Measurements from ENCODE around the gene C16orf90. TPM values are rescaled to one million over a fixed set of nuclear protein-coding genes. Genes with fewer than 3 reads are reported as not detected.
"Not testable (repeated sequence)": the region's sequence is repeated elsewhere in the genome, so short reads cannot be mapped to it uniquely, and the experiment has no call there.

Gene C16orf90
- total and polyA plus RNA-seq, 9 donors: not detected

DNA sequence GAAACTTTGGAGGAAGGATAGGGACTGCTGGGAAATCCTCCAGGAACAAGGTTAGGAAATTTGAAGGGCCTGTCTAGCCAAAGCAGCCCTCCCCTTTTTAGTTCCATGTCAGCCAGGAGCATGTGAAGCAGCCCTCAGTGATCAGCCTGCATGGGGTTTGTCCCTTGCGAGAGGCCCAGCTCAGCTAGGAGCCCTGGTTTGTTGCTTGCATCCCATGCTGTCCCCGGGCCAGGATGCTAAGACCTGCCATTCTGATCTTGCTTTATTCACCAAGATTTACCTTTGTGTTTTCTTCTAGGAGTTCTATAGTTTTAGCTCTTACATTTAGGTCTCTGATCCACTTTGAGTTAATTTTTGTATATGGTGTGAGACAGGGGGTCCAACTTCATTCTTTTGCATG, 33.1 kb upstream of the C16orf90 start:
- 83% methylated on average over 1 of the region's 2 CpGs for WGBS (ENCODE audit: insufficient coverage)
- Histone ChIP-seq H3K27ac (ENCODE audit: low read length) (no peak overlapping the region), H3K27me3 (ENCODE audit: control insufficient read depth, insufficient read depth, low read length) (no peaks in the 10 kb centered on the region), H3K4me1 (ENCODE audit: control insufficient read depth, insufficient read depth, low read length) (no peaks in the 10 kb centered on the region), H3K4me3 (ENCODE audit: low read length) (no peak overlapping the region), H3K9me3 (replicated peaks; ENCODE audit: control insufficient read depth, low read depth, low read length) (no peaks in the 10 kb centered on the region), H3K36me3 (ENCODE audit: control insufficient read depth, insufficient read depth, low read length) (peaks cover 71% of the 10 kb centered on the region)
- DNase-seq: no peak

DNA sequence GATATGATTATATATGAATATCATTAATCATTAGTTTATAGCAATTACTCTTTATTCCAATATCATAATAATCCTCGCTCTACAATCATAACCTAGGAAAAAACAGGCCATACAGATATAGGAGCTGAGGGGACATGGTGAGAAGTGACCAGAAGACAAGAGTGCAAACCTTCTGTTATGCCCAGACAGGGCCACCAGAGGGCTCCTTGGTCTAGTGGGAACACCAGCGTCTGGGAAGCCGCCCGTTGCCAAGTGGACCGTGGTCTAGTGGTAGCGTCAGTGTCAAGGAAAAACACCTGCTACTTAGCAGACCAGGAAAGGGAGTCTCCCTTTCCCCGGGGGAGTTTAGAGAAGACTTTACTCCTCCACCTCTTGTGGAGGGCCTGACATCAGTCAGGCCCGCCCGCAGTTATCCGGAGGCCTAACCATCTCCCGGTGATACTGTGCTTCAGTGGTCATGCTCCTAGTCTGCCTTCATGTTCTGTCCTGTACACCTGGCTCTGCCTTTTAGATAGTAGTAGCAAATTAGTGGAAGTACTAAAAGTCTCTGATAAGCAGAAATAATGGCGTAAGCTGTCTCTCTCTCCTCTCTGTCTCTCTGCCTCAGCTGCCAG, 32.0 kb upstream of the C16orf90 start:
- H3K27ac ChIP-seq (ENCODE audit: low read length); H3K27me3 ChIP-seq (ENCODE audit: control insufficient read depth, insufficient read depth, low read length); H3K4me3 ChIP-seq (ENCODE audit: low read length); H3K4me1 ChIP-seq (ENCODE audit: control insufficient read depth, insufficient read depth, low read length); H3K9me3 ChIP-seq (replicated peaks; ENCODE audit: control insufficient read depth, low read depth, low read length): not testable (repeated sequence)
- peaks cover 66% of the 10 kb centered on the region for H3K36me3 ChIP-seq (ENCODE audit: control insufficient read depth, insufficient read depth, low read length)
- peak; percentile 71 for DNase-seq
- 100% methylated on average over 5 of the region's 12 CpGs for WGBS (ENCODE audit: insufficient coverage)

GRCh38 chr16:3525951-3526350, 30.7 kb upstream of the C16orf90 start:
- no peak overlapping the region for H3K4me3 ChIP-seq (ENCODE audit: low read length)
- H3K36me3 ChIP-seq (ENCODE audit: control insufficient read depth, insufficient read depth, low read length): peaks cover 64% of the 10 kb centered on the region
- no peaks in the 10 kb centered on the region for H3K4me1 ChIP-seq (ENCODE audit: control insufficient read depth, insufficient read depth, low read length)
- WGBS (ENCODE audit: insufficient coverage): 73% methylated on average over 4 of the region's 5 CpGs
- no peak for DNase-seq
- H3K27ac ChIP-seq (ENCODE audit: low read length): no peak overlapping the region
- no peaks in the 10 kb centered on the region for H3K9me3 ChIP-seq (replicated peaks; ENCODE audit: control insufficient read depth, low read depth, low read length)
- H3K27me3 ChIP-seq (ENCODE audit: control insufficient read depth, insufficient read depth, low read length): no peaks in the 10 kb centered on the region

DNA sequence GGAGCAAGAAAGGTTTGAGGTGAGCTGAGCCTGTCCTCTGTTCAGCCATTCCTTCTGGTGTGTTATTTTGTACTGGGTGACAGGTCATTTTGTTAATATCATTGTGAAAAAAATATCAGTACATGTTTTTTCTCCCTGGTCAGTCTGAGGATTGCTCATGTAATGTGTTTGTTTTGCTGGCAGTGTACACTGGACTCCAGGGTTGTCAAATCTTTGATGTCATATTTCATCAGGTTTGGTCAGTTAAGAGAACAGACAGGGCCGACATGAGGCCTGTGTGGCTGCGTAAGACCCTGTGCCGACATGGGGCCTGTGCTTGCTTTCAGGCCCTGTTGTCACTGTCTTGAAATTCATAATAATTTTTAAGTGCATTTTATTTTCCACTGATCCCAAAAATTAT, 28.0 kb upstream of the C16orf90 start:
- Histone ChIP-seq H3K4me3 (ENCODE audit: low read length) (no peak overlapping the region), H3K4me1 (ENCODE audit: control insufficient read depth, insufficient read depth, low read length) (no peaks in the 10 kb centered on the region), H3K27ac (ENCODE audit: low read length) (no peak overlapping the region), H3K27me3 (ENCODE audit: control insufficient read depth, insufficient read depth, low read length) (no peaks in the 10 kb centered on the region), H3K36me3 (ENCODE audit: control insufficient read depth, insufficient read depth, low read length) (peaks cover 65% of the 10 kb centered on the region), H3K9me3 (replicated peaks; ENCODE audit: control insufficient read depth, low read depth, low read length) (no peaks in the 10 kb centered on the region)
- DNase-seq: no peak
- WGBS (ENCODE audit: insufficient coverage): no CpG with 5 or more reads among the region's 3 CpGs

- 23% methylated on average over 6 of the region's 8 CpGs for WGBS (ENCODE audit: insufficient coverage)
- Histone ChIP-seq H3K27me3 (ENCODE audit: control insufficient read depth, insufficient read depth, low read length) (no peaks in the 10 kb centered on the region), H3K36me3 (ENCODE audit: control insufficient read depth, insufficient read depth, low read length) (peaks cover 67% of the 10 kb centered on the region), H3K9me3 (replicated peaks; ENCODE audit: control insufficient read depth, low read depth, low read length) (no peaks in the 10 kb centered on the region), H3K4me1 (ENCODE audit: control insufficient read depth, insufficient read depth, low read length) (no peaks in the 10 kb centered on the region), H3K4me3 (ENCODE audit: low read length) (no peak overlapping the region), H3K27ac (ENCODE audit: low read length) (peak overlapping the region; percentile 89)
- DNase-seq: peak; percentile 74
These were observed 25.6 kb upstream of the C16orf90 start for GRCh38 chr16:3520841-3521240.

DNA sequence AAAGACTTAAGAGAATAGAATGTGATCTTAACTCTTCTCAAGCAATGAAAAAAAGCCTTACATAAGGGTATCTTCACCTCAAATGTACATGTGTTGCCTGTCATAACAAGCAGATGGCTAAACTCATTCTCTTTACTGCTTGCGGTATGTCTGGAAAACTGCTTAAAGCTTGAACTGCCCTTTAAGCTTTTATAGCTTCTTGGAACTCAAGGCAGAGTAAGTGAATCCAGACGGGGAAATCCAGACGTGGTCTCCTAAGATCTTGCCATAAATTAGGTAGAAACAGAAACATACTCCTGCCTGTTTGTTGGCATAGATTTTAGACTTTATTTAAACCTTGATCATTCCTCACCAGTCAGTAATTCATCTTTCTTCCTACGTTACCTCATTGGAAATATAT, 25.1 kb upstream of the C16orf90 start:
- Histone ChIP-seq H3K9me3 (replicated peaks; ENCODE audit: control insufficient read depth, low read depth, low read length) (no peaks in the 10 kb centered on the region), H3K27ac (ENCODE audit: low read length) (peak overlapping the region; percentile 89), H3K36me3 (ENCODE audit: control insufficient read depth, insufficient read depth, low read length) (peaks cover 65% of the 10 kb centered on the region), H3K4me3 (ENCODE audit: low read length) (no peak overlapping the region), H3K4me1 (ENCODE audit: control insufficient read depth, insufficient read depth, low read length) (no peaks in the 10 kb centered on the region), H3K27me3 (ENCODE audit: control insufficient read depth, insufficient read depth, low read length) (no peaks in the 10 kb centered on the region)
- peak; percentile 97 for DNase-seq
- WGBS (ENCODE audit: insufficient coverage): 6% methylated on average over 3 of the region's 4 CpGs

DNA sequence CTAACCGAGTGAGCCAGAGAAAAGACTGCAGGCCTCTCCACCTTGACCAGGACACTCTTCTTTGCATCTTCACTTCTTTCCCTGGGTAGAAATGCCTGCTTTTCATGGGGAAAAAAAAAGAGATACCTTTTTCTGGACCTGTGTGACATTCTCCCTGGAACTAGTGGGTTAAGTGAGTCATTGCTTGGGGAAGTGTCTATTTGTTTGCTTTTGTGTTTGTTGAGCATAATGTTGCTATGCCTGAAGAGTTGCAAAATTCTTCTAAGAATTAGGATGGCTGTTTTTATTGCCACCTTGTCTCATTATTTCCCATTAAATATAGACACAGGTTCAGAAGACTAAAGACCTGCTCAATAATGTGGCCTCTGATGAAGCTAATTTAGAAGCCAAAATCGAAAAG, 24.3 kb upstream of the C16orf90 start:
- Histone ChIP-seq H3K27ac (ENCODE audit: low read length) (peak overlapping the region; percentile 89), H3K9me3 (replicated peaks; ENCODE audit: control insufficient read depth, low read depth, low read length) (no peaks in the 10 kb centered on the region), H3K4me3 (ENCODE audit: low read length) (no peak overlapping the region), H3K36me3 (ENCODE audit: control insufficient read depth, insufficient read depth, low read length) (peaks cover 66% of the 10 kb centered on the region), H3K4me1 (ENCODE audit: control insufficient read depth, insufficient read depth, low read length) (no peaks in the 10 kb centered on the region), H3K27me3 (ENCODE audit: control insufficient read depth, insufficient read depth, low read length) (no peaks in the 10 kb centered on the region)
- 100% methylated on average over 1 of the region's 2 CpGs for WGBS (ENCODE audit: insufficient coverage)
- no peak for DNase-seq

DNA sequence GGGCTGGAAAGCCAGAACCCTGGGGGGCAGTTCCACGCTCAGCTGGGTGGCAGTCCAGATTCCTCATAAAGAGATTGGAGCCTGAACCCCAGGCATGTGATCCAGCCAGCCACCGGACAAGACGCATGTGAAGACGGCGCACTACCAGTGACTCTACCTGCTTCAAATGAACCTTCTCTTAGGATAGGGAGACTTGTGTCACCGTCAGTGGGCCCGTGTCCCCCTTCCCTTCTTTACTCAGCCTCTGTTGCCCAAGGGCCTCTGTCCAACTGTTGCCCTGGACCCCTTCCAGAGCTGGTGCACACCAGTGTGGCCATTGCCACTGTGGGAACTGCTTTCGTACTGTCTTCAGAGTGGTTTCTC, 23.7 kb upstream of the C16orf90 start:
- Histone ChIP-seq H3K4me1 (ENCODE audit: control insufficient read depth, insufficient read depth, low read length) (no peaks in the 10 kb centered on the region), H3K4me3 (ENCODE audit: low read length) (no peak overlapping the region), H3K27me3 (ENCODE audit: control insufficient read depth, insufficient read depth, low read length) (no peaks in the 10 kb centered on the region), H3K9me3 (replicated peaks; ENCODE audit: control insufficient read depth, low read depth, low read length) (no peaks in the 10 kb centered on the region), H3K36me3 (ENCODE audit: control insufficient read depth, insufficient read depth, low read length) (peaks cover 68% of the 10 kb centered on the region), H3K27ac (ENCODE audit: low read length) (no peak overlapping the region)
- no peak for DNase-seq
- WGBS (ENCODE audit: insufficient coverage): 96% methylated on average over 7 of the region's 8 CpGs

- peaks cover 68% of the 10 kb centered on the region for H3K36me3 ChIP-seq (ENCODE audit: control insufficient read depth, insufficient read depth, low read length)
- DNase-seq: no peak
- no peaks in the 10 kb centered on the region for H3K9me3 ChIP-seq (replicated peaks; ENCODE audit: control insufficient read depth, low read depth, low read length)
- WGBS (ENCODE audit: insufficient coverage): 69% methylated on average over 6 of the region's 6 CpGs
- H3K4me3 ChIP-seq (ENCODE audit: low read length): no peak overlapping the region
- H3K27me3 ChIP-seq (ENCODE audit: control insufficient read depth, insufficient read depth, low read length): no peaks in the 10 kb centered on the region
- H3K27ac ChIP-seq (ENCODE audit: low read length): no peak overlapping the region
- no peaks in the 10 kb centered on the region for H3K4me1 ChIP-seq (ENCODE audit: control insufficient read depth, insufficient read depth, low read length)
These were observed 23.1 kb upstream of the C16orf90 start for GRCh38 chr16:3518292-3518985.

GRCh38 chr16:3515897-3516296, 20.6 kb upstream of the C16orf90 start:
- Histone ChIP-seq H3K27ac (ENCODE audit: low read length) (no peak overlapping the region), H3K4me1 (ENCODE audit: control insufficient read depth, insufficient read depth, low read length) (no peaks in the 10 kb centered on the region), H3K27me3 (ENCODE audit: control insufficient read depth, insufficient read depth, low read length) (no peaks in the 10 kb centered on the region), H3K36me3 (ENCODE audit: control insufficient read depth, insufficient read depth, low read length) (peaks cover 76% of the 10 kb centered on the region), H3K9me3 (replicated peaks; ENCODE audit: control insufficient read depth, low read depth, low read length) (no peaks in the 10 kb centered on the region), H3K4me3 (ENCODE audit: low read length) (no peak overlapping the region)
- no CpG with 5 or more reads among the region's 4 CpGs for WGBS (ENCODE audit: insufficient coverage)
- no peak for DNase-seq

Measured in muscle of leg (tissue), 11 donors.